ENCODE measurements around the gene SHC2.

- no peak for TF ChIP-seq POLR2AphosphoS5 (IDR thresholded peaks at IDR 0.05; ENCODE audit: low read depth, low read length)
- TF ChIP-seq POLR2A (IDR thresholded peaks at IDR 0.05; ENCODE audit: low read depth, low read length) = no peak
- no peak for TF ChIP-seq POU2F2 (IDR thresholded peaks at IDR 0.05; ENCODE audit: low read depth, low read length)
- TF ChIP-seq SPI1 (IDR thresholded peaks at IDR 0.05; ENCODE audit: low read depth, low read length) = no peak
- no peak for TF ChIP-seq TAF1 (IDR thresholded peaks at IDR 0.05; ENCODE audit: low read depth, low read length)
These were observed 33.6 kb upstream of the SHC2 start for GRCh38 chr19:494171-495080.

Measured in GM12891 (cell line).